Measurements from ENCODE around the gene USP36. TPM values are rescaled to one million over a fixed set of nuclear protein-coding genes. Genes with fewer than 3 reads are reported as not detected.

The USP36 gene
- total RNA-seq, 1 experiment from 2014 or later: 74.0 TPM

GRCh38 chr17:78767806-78768205, 72.8 kb downstream of the USP36 start:
- Mint-ChIP-seq H3K27ac (no peak overlapping the region), H3K27me3 (ENCODE audit: low read depth) (no peaks in the 10 kb centered on the region; the same call in 1 of the 2 replicates), H3K4me3 (no peak overlapping the region), H3K36me3 (no peaks in the 10 kb centered on the region), H3K9me3 (no peaks in the 10 kb centered on the region), H3K4me1 (no peaks in the 10 kb centered on the region)
- ChIA-PET CTCF (interaction anchor here (0.6 kb wide), 1 partner anchor 101 kb away, joined by 3 read pairs; no protein-coding TSS in a partner anchor), POLR2A (no interaction called here)
- no peak for DNase-seq (ENCODE audit: low spot score)
- no peak for ATAC-seq
- no peak for TF ChIP-seq USF1 (CRISPR knock-in tag; IDR thresholded peaks at IDR 0.05)
- no peak for TF ChIP-seq CREB1 (CRISPR knock-in tag; IDR thresholded peaks at IDR 0.05)
- no peak for TF ChIP-seq ELF4 (CRISPR knock-in tag; IDR thresholded peaks at IDR 0.05; ENCODE audit: low read depth)
- TF ChIP-seq MAX (CRISPR knock-in tag; IDR thresholded peaks at IDR 0.05): no peak
- no peak for TF ChIP-seq JUN (CRISPR knock-in tag; IDR thresholded peaks at IDR 0.05)
- no peak for TF ChIP-seq ZNF138 (CRISPR knock-in tag; conservative IDR thresholded peaks at IDR 0.05)
- TF ChIP-seq NFYB (CRISPR knock-in tag; conservative IDR thresholded peaks at IDR 0.05; ENCODE audit: low read depth): no peak
- no peak for TF ChIP-seq ZNF219 (CRISPR knock-in tag; IDR thresholded peaks at IDR 0.05; ENCODE audit: borderline replicate concordance)

GRCh38 chr17:78766743-78767294, 73.8 kb downstream of the USP36 start:
- Mint-ChIP-seq H3K4me1 (no peaks in the 10 kb centered on the region), H3K9me3 (0 out of 2 replicates have a peak, but pooled peaks cover 5% of the 10 kb centered on the region), H3K27ac (no peak overlapping the region), H3K27me3 (ENCODE audit: low read depth) (no peaks in the 10 kb centered on the region), H3K4me3 (no peak overlapping the region), H3K36me3 (no peaks in the 10 kb centered on the region)
- DNase-seq (ENCODE audit: low spot score) (no peak), ATAC-seq (no peak)
- CTCF ChIA-PET: no interaction called here
- TF ChIP-seq ZNF281 (CRISPR knock-in tag; IDR thresholded peaks at IDR 0.05) (no peak), ZNF138 (CRISPR knock-in tag; conservative IDR thresholded peaks at IDR 0.05) (no peak), NFE2L1 (CRISPR knock-in tag; IDR thresholded peaks at IDR 0.05) (no peak), CDX4 (CRISPR knock-in tag; IDR thresholded peaks at IDR 0.05; ENCODE audit: borderline replicate concordance) (no peak), ZNF263 (CRISPR knock-in tag; IDR thresholded peaks at IDR 0.05; ENCODE audit: low read depth) (no peak), ZBTB21 (CRISPR knock-in tag; IDR thresholded peaks at IDR 0.05; ENCODE audit: borderline replicate concordance) (no peak)
- POLR2A ChIA-PET: no interaction called here

- ATAC-seq (no peak), DNase-seq (ENCODE audit: low spot score) (no peak)
- CTCF ChIA-PET: interaction anchor here (0.6 to 0.7 kb wide), 2 partner anchors 42 to 279 kb away, joined by 3 to 5 read pairs; no protein-coding TSS in a partner anchor
- no peak for TF ChIP-seq NFYB (CRISPR knock-in tag; conservative IDR thresholded peaks at IDR 0.05; ENCODE audit: low read depth)
- TF ChIP-seq IRF1 (CRISPR knock-in tag; IDR thresholded peaks at IDR 0.05): no peak
- POLR2A ChIA-PET: interaction anchor here (0.6 to 0.7 kb wide), 2 partner anchors 42 to 829 kb away, joined by 3 to 4 read pairs; no protein-coding TSS in a partner anchor
- H3K9me3 Mint-ChIP-seq: 0 out of 2 replicates have a peak, but pooled peaks cover 5% of the 10 kb centered on the region
- no peaks in the 10 kb centered on the region for H3K4me1 Mint-ChIP-seq
- H3K27ac Mint-ChIP-seq: no peak overlapping the region
- H3K27me3 Mint-ChIP-seq (ENCODE audit: low read depth): no peaks in the 10 kb centered on the region
- no peak overlapping the region for H3K4me3 Mint-ChIP-seq
- no peaks in the 10 kb centered on the region for H3K36me3 Mint-ChIP-seq
Observed at GRCh38 chr17:78766225-78766624, 74.4 kb downstream of the USP36 start.
